GM23248 (cell line): ENCODE results near the gene IPO4.

Experiments used
- EZH2 ChIP-seq: fragments of 200-600 bp; sonication (generic); IDR thresholded peaks from 2 replicates; pipeline ENCODE4 v1.6.1; 2018; ENCODE audit warnings: antibody characterized with exemption, mild to moderate bottlenecking; ENCODE audit not compliant: insufficient read depth, poor library complexity, severe bottlenecking
- EZH2phosphoT487 ChIP-seq: fragments of 200-600 bp; sonication (generic); IDR thresholded peaks from 2 replicates; pipeline ENCODE4 v1.6.1; 2018; ENCODE audit warnings: antibody characterized with exemption, moderate library complexity, mild to moderate bottlenecking, low read depth; ENCODE audit not compliant: insufficient read depth

- TF ChIP-seq EZH2phosphoT487 (no peak), EZH2 (no peak)
These were observed 41.4 kb downstream of the IPO4 start, which contains the start of gene RNF31 for GRCh38 chr14:24146978-24147760.
